ENCODE measurements around the gene DNAJC27. TPM values are rescaled to one million over a fixed set of nuclear protein-coding genes. Genes with fewer than 3 reads are reported as not detected.

DNAJC27 gene
- total RNA-seq, 2 donors from 2014 or later: 15.0 to 27.2 TPM

DNA sequence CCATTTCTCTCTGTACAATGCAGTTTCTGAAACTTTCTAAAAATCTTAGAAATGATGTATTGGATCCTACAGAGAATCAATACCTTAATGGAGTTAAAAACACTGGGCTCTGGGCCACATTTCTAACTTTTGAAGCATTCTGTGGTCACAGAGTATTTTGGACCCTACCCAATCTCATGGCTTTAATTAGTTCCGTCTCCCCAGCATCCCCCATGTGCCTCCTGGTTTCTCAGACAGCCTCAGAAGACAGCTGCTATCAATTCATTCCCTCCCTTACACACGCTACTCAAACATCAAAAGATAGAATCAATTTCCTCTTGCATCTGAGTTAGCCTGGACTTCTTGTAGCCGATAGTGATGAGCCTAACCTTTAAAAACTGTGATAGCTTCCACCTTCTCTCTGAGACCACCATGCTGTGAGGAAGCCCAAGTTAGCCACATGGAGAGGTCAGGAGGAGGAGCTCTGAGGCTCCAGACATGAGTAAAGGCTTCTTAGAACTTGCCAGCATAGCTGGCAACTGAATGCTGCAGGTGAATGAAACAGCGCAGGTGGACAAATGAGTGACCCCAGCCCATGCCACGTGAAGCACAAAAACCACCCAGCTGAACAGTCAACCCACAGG, 62.1 kb downstream of the DNAJC27 start:
- ATAC-seq (ENCODE audit: insufficient number of reproducible peaks, low FRiP score, low read depth) (no peak), DNase-seq (ENCODE audit: low spot score) (no peak)
- H3K27ac ChIP-seq: no peak overlapping the region

DNA sequence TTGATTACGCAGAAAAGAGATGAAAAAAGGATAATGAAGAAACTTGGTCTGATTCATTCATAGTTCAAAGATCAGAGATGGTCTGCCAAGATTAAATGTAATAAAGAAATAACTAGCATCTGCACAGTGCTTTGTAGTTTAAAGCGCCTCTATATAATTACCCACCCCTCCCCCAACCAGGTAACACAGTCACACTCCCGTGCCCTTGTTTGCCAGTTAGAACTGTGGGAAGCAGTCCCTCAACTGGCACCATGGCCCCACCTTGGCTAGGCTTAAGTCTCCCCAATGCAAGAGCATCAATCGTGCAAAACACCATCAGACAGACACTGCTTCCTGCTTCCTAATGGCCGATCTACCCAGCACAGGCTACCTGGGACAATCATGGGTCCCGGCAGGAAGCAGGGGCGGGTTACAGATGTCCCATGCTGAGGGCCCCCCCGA, 63.3 kb downstream of the DNAJC27 start:
- H3K9me3 ChIP-seq: no peaks in the 10 kb centered on the region
- no peak for ATAC-seq (ENCODE audit: insufficient number of reproducible peaks, low FRiP score, low read depth)
- TF ChIP-seq, protein P1, sequence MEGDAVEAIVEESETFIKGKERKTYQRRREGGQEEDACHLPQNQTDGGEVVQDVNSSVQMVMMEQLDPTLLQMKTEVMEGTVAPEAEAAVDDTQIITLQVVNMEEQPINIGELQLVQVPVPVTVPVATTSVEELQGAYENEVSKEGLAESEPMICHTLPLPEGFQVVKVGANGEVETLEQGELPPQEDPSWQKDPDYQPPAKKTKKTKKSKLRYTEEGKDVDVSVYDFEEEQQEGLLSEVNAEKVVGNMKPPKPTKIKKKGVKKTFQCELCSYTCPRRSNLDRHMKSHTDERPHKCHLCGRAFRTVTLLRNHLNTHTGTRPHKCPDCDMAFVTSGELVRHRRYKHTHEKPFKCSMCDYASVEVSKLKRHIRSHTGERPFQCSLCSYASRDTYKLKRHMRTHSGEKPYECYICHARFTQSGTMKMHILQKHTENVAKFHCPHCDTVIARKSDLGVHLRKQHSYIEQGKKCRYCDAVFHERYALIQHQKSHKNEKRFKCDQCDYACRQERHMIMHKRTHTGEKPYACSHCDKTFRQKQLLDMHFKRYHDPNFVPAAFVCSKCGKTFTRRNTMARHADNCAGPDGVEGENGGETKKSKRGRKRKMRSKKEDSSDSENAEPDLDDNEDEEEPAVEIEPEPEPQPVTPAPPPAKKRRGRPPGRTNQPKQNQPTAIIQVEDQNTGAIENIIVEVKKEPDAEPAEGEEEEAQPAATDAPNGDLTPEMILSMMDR (IDR thresholded peaks at IDR 0.05): no peak
- peaks cover 0 to 1% of the 10 kb centered on the region in 2 donors for H3K4me1 ChIP-seq (ENCODE audit: control insufficient read depth in 1 of 2, low read depth in 2 of 2)
- H3K27ac ChIP-seq: no peak overlapping the region
- H3K4me3 ChIP-seq: no peak overlapping the region
- no peaks in the 10 kb centered on the region for H3K27me3 ChIP-seq (replicated peaks; ENCODE audit: insufficient read depth)
- no peak for DNase-seq (ENCODE audit: low spot score)
- peaks cover 3% of the 10 kb centered on the region for H3K36me3 ChIP-seq

More for the DNA sequence above, 62.1 kb downstream of the DNAJC27 start:
- TF ChIP-seq, protein P1 (IDR thresholded peaks at IDR 0.05): no peak
- H3K4me1 ChIP-seq (ENCODE audit: control insufficient read depth in 1 of 2, low read depth in 2 of 2): peaks cover 0 to 9% of the 10 kb centered on the region in 2 donors
- no peaks in the 10 kb centered on the region for H3K27me3 ChIP-seq (replicated peaks; ENCODE audit: insufficient read depth)
- H3K4me3 ChIP-seq: no peak overlapping the region
- no peaks in the 10 kb centered on the region for H3K36me3 ChIP-seq
- no peaks in the 10 kb centered on the region for H3K9me3 ChIP-seq

DNA sequence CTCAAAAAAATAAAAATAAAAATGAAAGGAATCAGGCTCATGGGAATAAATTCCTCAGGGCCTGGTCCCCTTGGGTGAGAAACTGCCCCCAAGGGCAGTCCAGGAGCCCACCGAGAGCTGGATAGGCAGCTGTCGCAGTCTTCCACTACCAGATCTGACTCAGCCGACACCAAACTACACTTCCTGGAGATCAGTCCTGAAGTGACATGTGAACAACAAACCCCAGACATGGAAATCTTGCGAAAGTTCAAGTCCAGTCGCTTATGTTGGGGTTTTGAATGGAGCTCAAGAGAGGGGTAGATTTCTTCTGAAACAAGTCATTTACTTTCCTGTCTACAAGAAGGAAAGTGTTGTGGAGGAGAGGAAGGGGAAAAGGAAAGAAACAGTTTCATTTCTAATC, 64.6 kb downstream of the DNAJC27 start:
- H3K36me3 ChIP-seq: peaks cover 3% of the 10 kb centered on the region
- H3K9me3 ChIP-seq: no peaks in the 10 kb centered on the region
- no peaks in the 10 kb centered on the region for H3K4me1 ChIP-seq (ENCODE audit: control insufficient read depth in 1 of 2, low read depth in 2 of 2)
- DNase-seq (ENCODE audit: low spot score) (no peak), ATAC-seq (ENCODE audit: insufficient number of reproducible peaks, low FRiP score, low read depth) (no peak)
- TF ChIP-seq, protein P1 (IDR thresholded peaks at IDR 0.05): no peak
- H3K4me3 ChIP-seq: no peak overlapping the region
- no peaks in the 10 kb centered on the region for H3K27me3 ChIP-seq (replicated peaks; ENCODE audit: insufficient read depth)
- no peak overlapping the region for H3K27ac ChIP-seq

DNA sequence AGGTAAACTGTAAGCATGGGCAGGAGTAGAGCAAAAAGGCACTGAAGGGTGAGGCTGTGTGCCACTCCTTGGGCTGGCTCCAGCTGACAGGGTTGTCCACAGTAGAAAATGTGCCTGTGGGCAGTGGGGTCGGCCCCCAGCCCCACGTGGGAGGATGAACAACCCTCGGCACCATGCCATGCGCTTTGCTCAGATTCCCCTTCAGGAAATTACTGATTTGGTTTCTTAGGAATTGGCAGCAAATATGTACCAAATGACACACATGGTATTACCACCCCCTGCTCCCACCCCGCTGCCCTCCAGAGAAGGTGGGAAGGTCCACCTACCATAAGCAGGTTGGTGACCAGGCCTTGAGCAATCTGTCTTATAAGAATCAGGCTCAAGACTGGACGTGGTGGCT, 65.3 kb downstream of the DNAJC27 start:
- Histone ChIP-seq H3K27me3 (replicated peaks; ENCODE audit: insufficient read depth) (no peaks in the 10 kb centered on the region), H3K36me3 (peaks cover 3% of the 10 kb centered on the region), H3K27ac (no peak overlapping the region), H3K4me1 (ENCODE audit: control insufficient read depth in 1 of 2, low read depth in 2 of 2) (no peaks in the 10 kb centered on the region), H3K9me3 (no peaks in the 10 kb centered on the region), H3K4me3 (no peak overlapping the region)
- TF ChIP-seq, protein P1 (IDR thresholded peaks at IDR 0.05): no peak
- DNase-seq (ENCODE audit: low spot score) (no peak), ATAC-seq (ENCODE audit: insufficient number of reproducible peaks, low FRiP score, low read depth) (no peak)

DNA sequence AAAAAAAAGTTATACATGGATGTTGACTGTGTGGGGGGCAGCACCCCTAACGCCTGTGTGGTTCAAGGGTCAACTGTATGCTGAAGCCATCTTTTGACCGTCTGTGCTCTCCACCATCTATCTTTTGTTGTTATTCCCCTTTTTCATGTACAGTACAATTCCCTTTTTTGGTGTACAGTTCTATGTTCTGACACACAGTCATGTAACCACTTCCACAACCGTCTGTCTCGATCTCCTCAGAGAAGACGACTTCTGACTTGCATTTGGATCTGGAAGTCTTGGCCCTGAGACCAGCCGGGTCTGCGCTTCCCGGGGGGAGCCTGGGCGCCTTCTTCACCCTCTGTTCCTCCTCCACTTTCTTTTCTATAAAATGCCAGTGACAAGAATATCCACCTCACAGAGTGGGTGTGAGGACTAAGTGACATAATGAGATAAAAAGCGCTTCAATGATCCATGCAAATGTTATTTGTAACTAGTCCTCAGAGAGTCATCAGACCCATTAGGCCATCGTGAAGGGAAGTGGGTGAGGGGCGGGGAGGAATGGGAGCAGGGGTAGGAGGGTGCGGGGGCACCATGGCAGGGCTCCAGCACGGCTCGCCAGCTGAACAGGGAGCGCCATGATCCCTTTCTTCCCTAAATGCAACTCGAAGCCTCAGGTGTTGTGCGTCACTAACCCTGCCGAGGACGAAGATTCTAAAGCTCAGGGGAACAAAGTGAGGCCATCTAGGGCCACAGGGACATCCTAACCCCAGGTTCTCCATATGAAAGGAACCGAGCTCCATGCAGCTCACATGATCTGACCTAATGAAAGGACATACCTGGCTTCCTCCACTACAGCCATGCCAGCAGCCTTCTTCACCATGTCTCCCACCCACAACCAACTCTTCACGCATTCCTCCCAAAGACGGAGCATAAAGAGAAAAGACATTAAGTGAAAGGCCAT, 68.3 kb downstream of the DNAJC27 start:
- ATAC-seq (ENCODE audit: insufficient number of reproducible peaks, low FRiP score, low read depth) (no peak), DNase-seq (ENCODE audit: low spot score) (no peak)
- Histone ChIP-seq H3K9me3 (no peaks in the 10 kb centered on the region), H3K4me3 (no peak overlapping the region), H3K36me3 (peaks cover 3% of the 10 kb centered on the region), H3K4me1 (ENCODE audit: control insufficient read depth in 1 of 2, low read depth in 2 of 2) (no peaks in the 10 kb centered on the region), H3K27ac (no peak overlapping the region), H3K27me3 (replicated peaks; ENCODE audit: insufficient read depth) (no peaks in the 10 kb centered on the region)
- TF ChIP-seq, protein P1 (IDR thresholded peaks at IDR 0.05): no peak

Data from thoracic aorta (tissue), 2 donors.